ENCODE measurements around the gene BDP1.
A peak's percentile ranks its signal among the peaks of the same experiment; 100 is the strongest.
"Not testable (repeated sequence)": the region's sequence is repeated elsewhere in the genome, so short reads cannot be mapped to it uniquely, and the experiment has no call there.

The BDP1 gene

GRCh38 chr5:71569748-71570509 lies 114.5 kb downstream of the BDP1 start:
- no peak for DNase-seq (ENCODE audit: low spot score)

GRCh38 chr5:71571811-71572210 lies 116.4 kb downstream of the BDP1 start:
- not testable (repeated sequence) for DNase-seq (ENCODE audit: low spot score)

GRCh38 chr5:71573591-71573990 lies 118.1 kb downstream of the BDP1 start:
- DNase-seq (ENCODE audit: low spot score): no peak

GRCh38 chr5:71575588-71575987 lies 120.1 kb downstream of the BDP1 start:
- DNase-seq (ENCODE audit: low spot score): not testable (repeated sequence)

GRCh38 chr5:71576241-71576640 lies 120.8 kb downstream of the BDP1 start:
- no peak for DNase-seq (ENCODE audit: low spot score)

GRCh38 chr5:71577839-71578238 lies 122.4 kb downstream of the BDP1 start:
- DNase-seq (ENCODE audit: low spot score): not testable (repeated sequence)

- no peak for DNase-seq (ENCODE audit: low spot score)
Measured at GRCh38 chr5:71582945-71583584, 127.6 kb downstream of the BDP1 start.

GRCh38 chr5:71586052-71586940 lies 130.8 kb downstream of the BDP1 start:
- peak; percentile 17 for DNase-seq (ENCODE audit: low spot score)

GRCh38 chr5:71586941-71587765 lies 131.7 kb downstream of the BDP1 start, which contains the start of gene MCCC2:
TSS of gene MCCC2 (plus strand) at chr5:71587340. CDS start at chr5:71587426, 86 bp downstream.
- DNase-seq (ENCODE audit: low spot score): peak; percentile 98

GRCh38 chr5:71587766-71588532 lies 132.5 kb downstream of the BDP1 start:
- DNase-seq (ENCODE audit: low spot score): no peak

- no peak for DNase-seq (ENCODE audit: low spot score)
Measured at GRCh38 chr5:71588533-71588885, 133.1 kb downstream of the BDP1 start.

- no peak for DNase-seq (ENCODE audit: low spot score)
Measured at GRCh38 chr5:71589903-71590302, 134.5 kb downstream of the BDP1 start.

- no peak for DNase-seq (ENCODE audit: low spot score)
Measured at GRCh38 chr5:71591100-71591499, 135.6 kb downstream of the BDP1 start.

GRCh38 chr5:71596169-71596568 lies 140.7 kb downstream of the BDP1 start:
- no peak for DNase-seq (ENCODE audit: low spot score)

GRCh38 chr5:71597001-71597400 lies 141.6 kb downstream of the BDP1 start:
- DNase-seq (ENCODE audit: low spot score): no peak

- DNase-seq (ENCODE audit: low spot score): no peak
Measured at GRCh38 chr5:71600783-71601182, 145.3 kb downstream of the BDP1 start.

- DNase-seq (ENCODE audit: low spot score): peak; percentile 89
Measured at GRCh38 chr5:71601222-71602026, 146.0 kb downstream of the BDP1 start.

GRCh38 chr5:71609916-71610315 lies 154.5 kb downstream of the BDP1 start:
- not testable (repeated sequence) for DNase-seq (ENCODE audit: low spot score)

GRCh38 chr5:71615809-71616208 lies 160.4 kb downstream of the BDP1 start:
- no peak for DNase-seq (ENCODE audit: low spot score)

Data from AG20443 (cell line).